Breast epithelium (tissue), 4 donors: Measurements from ENCODE around the gene ANKRD11. TPM values are rescaled to one million over a fixed set of nuclear protein-coding genes. Genes with fewer than 3 reads are reported as not detected.
"Not testable (repeated sequence)": the region's sequence is repeated elsewhere in the genome, so short reads cannot be mapped to it uniquely, and the experiment has no call there.

Experiments used
- DNase-seq, 2 donors: peaks; one replicate each; pipeline ENCODE4 v3.0.0-alpha.2; 2019; ENCODE audit warnings: low spot score in 2 of 2
- H3K27ac ChIP-seq, 2 donors: fragments of 200-600 bp; sonication (generic) in 1 of 2; one replicate each; pipeline ENCODE4 v1.5.1; 2016 to 2019; ENCODE audit warnings: mild to moderate bottlenecking in 1 of 2
- H3K27me3 ChIP-seq, 2 donors: fragments of 200-600 bp; sonication (generic) in 1 of 2; one replicate each; pipeline versions ENCODE4 v1.5.1 to v1.6.0; 2017 to 2019; ENCODE audit warnings: control low read depth in 1 of 2, mild to moderate bottlenecking in 1 of 2
- H3K36me3 ChIP-seq: fragments of 200-600 bp; one replicate; pipeline ENCODE4 v1.5.1; 2019
- H3K4me1 ChIP-seq, 2 donors: fragments of 200-600 bp; sonication (generic); one replicate each; pipeline ENCODE4 v1.5.1; 2016 to 2019; ENCODE audit warnings: control low read depth in 1 of 2
- H3K4me3 ChIP-seq, 3 donors: fragments of 200-600 bp; sonication (generic); 1 replicate in 2 of 3; 2 replicates in 1 of 3; pipeline ENCODE4 v1.5.1; 2016 to 2019; ENCODE audit warnings: mild to moderate bottlenecking in 3 of 3, moderate library complexity in 2 of 3
- H3K9me3 ChIP-seq, 2 donors: fragments of 200-600 bp; sonication (generic) in 1 of 2; one replicate each; pipeline ENCODE4 v1.5.1; 2016 to 2019; ENCODE audit warnings: control low read depth in 1 of 2
- POLR2A ChIP-seq: fragments of 450-650 bp; IDR thresholded peaks from one replicate; pipeline ENCODE4 v1.6.1; 2016; ENCODE audit warnings: antibody characterized with exemption, mild to moderate bottlenecking, moderate library complexity
- POLR2AphosphoS5 ChIP-seq, 3 donors: sonication (generic); formaldehyde crosslinking; IDR thresholded peaks; one replicate each; pipeline ENCODE4 v1.6.1; 2017; ENCODE audit warnings: antibody characterized with exemption in 3 of 3
- intact Hi-C: fragments of 100-400 bp; cut with DNase I; formaldehyde crosslinking; loops from one replicate; pipeline ENCODE4 v1.15.1; 2023; ENCODE audit warnings: low total_unique reads
- total RNA-seq, 3 donors: library from RNA; depleted of rRNA; stranded (reverse); fragments of >200 nt; gene quantifications; one replicate each; pipeline ENCODE4 v1.1.0, GENCODE V29; 2016
- TF ChIP-seq, protein P1 (sequence below), 3 donors: fragments of 450-650 bp; IDR thresholded peaks; one replicate each; pipeline ENCODE4 v1.5.1; 2016 to 2017; ENCODE audit warnings: antibody characterized with exemption in 3 of 3, mild to moderate bottlenecking in 3 of 3, moderate library complexity in 3 of 3

Gene ANKRD11
- total RNA-seq, 3 donors from 2014 or later: 64.0 to 79.0 (median 69.2) TPM

DNA sequence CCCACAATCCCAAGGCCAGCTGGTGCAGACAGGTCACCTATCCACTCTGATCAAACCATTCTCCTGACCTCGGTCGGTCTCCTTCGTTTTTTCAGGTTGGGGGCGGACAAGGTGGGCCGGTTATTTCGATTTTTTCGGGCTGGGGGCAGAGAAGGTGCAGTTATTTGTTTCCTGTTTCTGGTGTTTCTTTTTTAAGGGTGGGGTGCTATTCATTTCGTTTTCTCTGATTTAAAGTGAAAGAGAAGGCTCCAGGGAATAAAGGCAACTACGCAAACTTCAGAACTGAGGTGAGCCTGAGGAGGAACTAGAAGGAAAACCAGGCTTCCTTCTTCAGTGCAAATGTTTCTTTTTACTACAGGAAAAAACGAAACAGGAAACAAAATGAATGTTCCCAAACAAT, 64.8 kb downstream of the ANKRD11 start:
- H3K9me3 ChIP-seq: no peaks in the 10 kb centered on the region
- TF ChIP-seq POLR2AphosphoS5 (IDR thresholded peaks at IDR 0.05) (no peak), POLR2A (no peak)
- TF ChIP-seq, protein P1, sequence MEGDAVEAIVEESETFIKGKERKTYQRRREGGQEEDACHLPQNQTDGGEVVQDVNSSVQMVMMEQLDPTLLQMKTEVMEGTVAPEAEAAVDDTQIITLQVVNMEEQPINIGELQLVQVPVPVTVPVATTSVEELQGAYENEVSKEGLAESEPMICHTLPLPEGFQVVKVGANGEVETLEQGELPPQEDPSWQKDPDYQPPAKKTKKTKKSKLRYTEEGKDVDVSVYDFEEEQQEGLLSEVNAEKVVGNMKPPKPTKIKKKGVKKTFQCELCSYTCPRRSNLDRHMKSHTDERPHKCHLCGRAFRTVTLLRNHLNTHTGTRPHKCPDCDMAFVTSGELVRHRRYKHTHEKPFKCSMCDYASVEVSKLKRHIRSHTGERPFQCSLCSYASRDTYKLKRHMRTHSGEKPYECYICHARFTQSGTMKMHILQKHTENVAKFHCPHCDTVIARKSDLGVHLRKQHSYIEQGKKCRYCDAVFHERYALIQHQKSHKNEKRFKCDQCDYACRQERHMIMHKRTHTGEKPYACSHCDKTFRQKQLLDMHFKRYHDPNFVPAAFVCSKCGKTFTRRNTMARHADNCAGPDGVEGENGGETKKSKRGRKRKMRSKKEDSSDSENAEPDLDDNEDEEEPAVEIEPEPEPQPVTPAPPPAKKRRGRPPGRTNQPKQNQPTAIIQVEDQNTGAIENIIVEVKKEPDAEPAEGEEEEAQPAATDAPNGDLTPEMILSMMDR (IDR thresholded peaks at IDR 0.05): no peak
- H3K4me1 ChIP-seq: no peaks in the 10 kb centered on the region
- H3K27ac ChIP-seq: no peak overlapping the region
- intact Hi-C loops: no loop called here
- no peak overlapping the region for H3K4me3 ChIP-seq
- no peaks in the 10 kb centered on the region for H3K36me3 ChIP-seq
- DNase-seq: no peak
- no peaks in the 10 kb centered on the region for H3K27me3 ChIP-seq

DNA sequence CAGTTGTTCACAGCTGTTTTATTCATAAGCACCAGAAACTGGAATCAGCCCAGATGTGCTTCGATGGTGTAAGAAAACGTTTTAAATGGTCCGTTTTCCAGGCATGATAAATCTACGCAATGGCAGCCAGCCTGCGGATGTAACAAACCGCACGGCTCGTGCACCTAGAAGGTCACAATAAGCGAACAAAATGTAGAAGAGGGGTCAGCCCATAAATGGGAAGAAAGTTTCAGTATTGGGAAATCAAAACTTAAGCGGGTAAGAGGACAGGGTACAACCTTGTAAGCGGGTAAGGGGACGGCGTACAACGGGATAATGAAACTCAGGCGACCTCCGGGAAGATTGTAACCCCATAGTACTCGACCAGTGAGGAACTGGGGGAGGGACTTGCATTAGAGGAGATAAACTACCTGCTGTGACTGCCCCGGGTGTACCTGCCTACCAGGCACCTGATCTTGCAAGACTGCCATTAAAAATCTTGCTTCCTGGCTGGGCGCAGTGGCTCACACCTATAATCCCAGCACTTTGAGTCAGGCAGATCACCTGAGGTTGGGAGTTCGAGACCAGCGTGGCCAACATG, 66.6 kb downstream of the ANKRD11 start:
- DNase-seq: no peak
- Histone ChIP-seq H3K27me3 (no peaks in the 10 kb centered on the region), H3K36me3 (no peaks in the 10 kb centered on the region), H3K27ac (no peak overlapping the region), H3K9me3 (no peaks in the 10 kb centered on the region), H3K4me1 (no peaks in the 10 kb centered on the region), H3K4me3 (no peak overlapping the region)
- TF ChIP-seq POLR2AphosphoS5 (IDR thresholded peaks at IDR 0.05) (no peak), POLR2A (no peak)
- TF ChIP-seq, protein P1 (IDR thresholded peaks at IDR 0.05): no peak
- intact Hi-C loops: no loop called here

DNA sequence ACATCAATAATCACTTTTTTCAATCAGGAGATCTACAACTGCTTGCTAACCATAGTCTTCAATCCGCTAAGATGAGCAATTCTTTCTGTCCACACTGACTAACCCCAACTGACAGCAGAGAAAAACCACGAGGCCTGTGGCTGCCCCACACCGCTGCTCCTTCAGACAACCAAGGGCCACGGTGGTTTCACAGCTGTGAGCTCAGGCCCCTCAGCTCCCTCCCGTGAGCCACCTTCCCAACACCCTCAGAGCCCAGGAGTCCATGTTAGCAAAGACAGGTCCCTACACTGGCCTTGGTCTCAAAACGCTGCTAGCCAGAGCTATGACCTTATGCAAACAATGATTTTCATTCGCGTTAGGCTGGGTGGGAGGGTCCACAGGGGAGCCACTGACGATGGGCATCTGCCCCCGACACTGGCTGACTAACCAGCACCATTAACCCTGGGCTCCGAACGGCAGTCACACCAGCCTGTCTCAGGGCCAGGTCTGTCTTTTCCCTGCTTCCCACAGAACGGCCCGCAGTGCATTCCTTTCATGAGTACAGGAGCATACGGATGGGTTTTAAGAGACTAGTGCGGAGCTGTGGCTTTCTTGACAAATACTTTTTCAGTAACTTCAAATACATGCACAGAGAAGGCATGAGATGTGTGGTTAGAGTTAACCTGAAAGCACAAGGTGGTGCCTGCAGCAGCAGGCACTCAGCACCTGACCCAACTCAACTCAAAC, 67.3 kb downstream of the ANKRD11 start:
- intact Hi-C loops: no loop called here
- Histone ChIP-seq H3K9me3 (no peaks in the 10 kb centered on the region), H3K4me3 (no peak overlapping the region), H3K27me3 (no peaks in the 10 kb centered on the region), H3K4me1 (no peaks in the 10 kb centered on the region), H3K27ac (peak overlapping the region in 1 of 2 donors; percentile 13), H3K36me3 (no peaks in the 10 kb centered on the region)
- no peak for DNase-seq
- TF ChIP-seq, protein P1 (IDR thresholded peaks at IDR 0.05): no peak
- TF ChIP-seq POLR2AphosphoS5 (IDR thresholded peaks at IDR 0.05) (no peak), POLR2A (no peak)

DNA sequence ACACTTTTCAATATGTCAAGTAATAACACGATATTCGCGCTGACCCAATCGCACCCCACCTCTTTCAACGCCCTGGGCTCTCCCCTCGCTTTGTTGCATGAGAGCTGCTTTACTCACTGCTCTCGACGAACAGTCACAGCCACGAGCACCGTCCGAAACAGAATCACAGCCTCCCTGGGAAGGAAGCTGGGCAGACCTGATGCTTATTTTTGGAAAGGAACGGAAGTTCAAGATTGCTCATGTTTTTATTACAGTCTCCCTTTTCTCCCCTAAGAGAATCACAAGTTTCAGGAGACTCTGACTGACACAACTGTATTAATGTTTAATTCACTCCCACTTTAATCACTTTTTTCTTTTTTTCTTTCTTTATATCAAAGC, 67.8 kb downstream of the ANKRD11 start:
- H3K27ac ChIP-seq: no peak overlapping the region
- intact Hi-C loops: no loop called here
- H3K27me3 ChIP-seq: no peaks in the 10 kb centered on the region
- DNase-seq: no peak
- no peak overlapping the region for H3K4me3 ChIP-seq
- H3K9me3 ChIP-seq: no peaks in the 10 kb centered on the region
- H3K4me1 ChIP-seq: no peaks in the 10 kb centered on the region
- TF ChIP-seq POLR2A (no peak), POLR2AphosphoS5 (IDR thresholded peaks at IDR 0.05) (no peak)
- TF ChIP-seq, protein P1 (IDR thresholded peaks at IDR 0.05): no peak
- no peaks in the 10 kb centered on the region for H3K36me3 ChIP-seq

DNA sequence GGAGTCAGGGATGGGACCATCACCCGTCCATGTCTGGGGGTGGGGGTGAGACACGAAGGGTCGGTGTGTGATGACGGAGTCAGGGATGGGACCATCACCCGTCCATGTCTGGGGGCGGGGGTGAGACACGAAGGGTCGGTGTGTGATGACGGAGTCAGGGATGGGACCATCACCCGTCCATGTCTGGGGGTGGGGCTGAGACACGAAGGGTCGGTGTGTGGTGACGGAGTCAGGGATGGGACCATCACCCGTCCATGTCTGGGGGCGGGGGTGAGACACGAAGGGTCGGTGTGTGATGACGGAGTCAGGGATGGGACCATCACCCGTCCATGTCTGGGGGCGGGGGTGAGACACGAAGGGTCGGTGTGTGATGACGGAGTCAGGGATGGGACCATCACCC, 69.1 kb downstream of the ANKRD11 start:
- H3K9me3 ChIP-seq, H3K4me1 ChIP-seq, H3K27me3 ChIP-seq, H3K27ac ChIP-seq, H3K4me3 ChIP-seq, intact Hi-C loops, H3K36me3 ChIP-seq, DNase-seq: not testable (repeated sequence)
